HCT116 (cell line): ENCODE measurements around the gene IL17REL. TPM values are rescaled to one million over a fixed set of nuclear protein-coding genes. Genes with fewer than 3 reads are reported as not detected.

ENCODE experiments used
- ATAC-seq: fragments of 200-7000 bp; cut with Tn5 transposase; 2 replicates; pipeline ENCODE4 v1.9.1; 2020; ENCODE audit warnings: mild to moderate bottlenecking, moderate library complexity
- BruUV-seq: library from RNA; stranded (reverse); fragments of 400-500 nt; replicated peaks from 2 replicates; lab custom pipeline; 2021; lab: Mats Ljungman, UMichigan
- CTCF ChIA-PET: fragments of 300-600 bp; sonication (Branson Sonifier 250); formaldehyde crosslinking; loops from one replicate; lab custom pipeline; 2021; ENCODE audit warnings: antibody characterized with exemption; lab: Charles Lee
- POLR2A ChIA-PET: fragments of 300-600, 350-600 bp; sonication (Branson Sonifier 250); formaldehyde crosslinking; loops from one replicate; lab custom pipeline; 2021; ENCODE audit warnings: antibody characterized with exemption; lab: Charles Lee
- RAD21 ChIA-PET, 2 experiments: fragments of 300-600 bp; sonication (Branson Sonifier 250); formaldehyde crosslinking; loops; one replicate each; lab custom pipeline; 2023; ENCODE audit warnings: low total read pairs in 2 of 2; ENCODE audit not compliant: uncharacterized antibody in 2 of 2, unreplicated experiment in 2 of 2, low non-redundant PET in 1 of 2; lab: Charles Lee
- DNase-seq: peaks from one replicate; pipeline ENCODE4 v3.0.0-alpha.2; 2010; ENCODE audit warnings: low read depth, low spot score
- H2AFZ ChIP-seq: fragments of 200-600 bp; shearing (Covaris generic), sonication (generic); 2 replicates; pipeline ENCODE4 v1.6.1; 2017; ENCODE audit warnings: low read depth, mixed run types, mixed read lengths, antibody characterized with exemption, low read length; ENCODE audit not compliant: poor library complexity, severe bottlenecking
- H3K27ac ChIP-seq: 2 replicates; pipeline ENCODE4 v1.5.1; 2012; ENCODE audit warnings: low read depth, low read length
- H3K27me3 ChIP-seq: fragments of 200-600 bp; sonication (generic); 2 replicates; pipeline ENCODE4 v1.6.1; 2016; ENCODE audit warnings: mixed run types, low read length, mixed read lengths; ENCODE audit not compliant: insufficient read depth
- H3K36me3 ChIP-seq, 2 experiments: fragments of 200-500 bp in 1 of 2; fragments of 200-600 bp in 1 of 2; sonication (Bioruptor generic) in 1 of 2; sonication (generic) in 1 of 2; 2 replicates each; pipeline versions ENCODE4 v1.5.1 to v1.6.1; 2014 to 2016; ENCODE audit warnings: low read length in 2 of 2, inconsistent platforms in 1 of 2, mixed read lengths in 1 of 2, mixed run types in 1 of 2; ENCODE audit not compliant: insufficient read depth in 2 of 2, control insufficient read depth in 1 of 2
- H3K4me1 ChIP-seq, 2 experiments: fragments of 200-600 bp in 1 of 2; sonication (generic) in 1 of 2; 2 replicates each; pipeline versions ENCODE4 v1.5.1 to v1.6.1; 2012 to 2017; ENCODE audit warnings: low read length in 2 of 2, inconsistent platforms in 1 of 2, mild to moderate bottlenecking in 1 of 2, mixed read lengths in 1 of 2, mixed run types in 1 of 2, moderate library complexity in 1 of 2; ENCODE audit not compliant: insufficient read depth in 2 of 2, control insufficient read depth in 1 of 2
- H3K4me2 ChIP-seq: fragments of 200-600 bp; sonication (generic); 2 replicates; pipeline ENCODE4 v1.6.1; 2017; ENCODE audit warnings: mixed run types, low read length, mixed read lengths
- H3K4me3 ChIP-seq, 2 experiments: fragments of 200-600 bp in 1 of 2; sonication (generic) in 1 of 2; replicated peaks in 1 of 2; 2 replicates each; pipeline ENCODE4 v1.5.1; 2011 to 2016; ENCODE audit warnings: low read length in 2 of 2, control low read depth in 1 of 2, low read depth in 1 of 2, mild to moderate bottlenecking in 1 of 2, mixed read lengths in 1 of 2, mixed run types in 1 of 2
- H3K79me2 ChIP-seq: fragments of 200-600 bp; sonication (generic); 2 replicates; pipeline ENCODE4 v1.6.1; 2017; ENCODE audit warnings: mild to moderate bottlenecking, mixed run types, low read length, moderate library complexity, mixed read lengths; ENCODE audit not compliant: insufficient read depth
- H3K9ac ChIP-seq: fragments of 200-600 bp; sonication (generic); 2 replicates; pipeline ENCODE4 v1.6.1; 2016; ENCODE audit warnings: low read length, mixed read lengths
- H3K9me2 ChIP-seq: fragments of 200-600 bp; sonication (generic), shearing (Covaris generic); 2 replicates; pipeline ENCODE4 v1.6.1; 2017; ENCODE audit warnings: mixed run types, mild to moderate bottlenecking, moderate library complexity; ENCODE audit not compliant: insufficient read depth
- H3K9me3 ChIP-seq, 2 experiments: fragments of 200-500 bp in 1 of 2; fragments of 200-600 bp in 1 of 2; sonication (Bioruptor generic) in 1 of 2; sonication (generic) in 1 of 2; 2 replicates each; pipeline ENCODE4 v1.6.1; 2014 to 2017; ENCODE audit warnings: low read length in 2 of 2, mixed read lengths in 2 of 2, inconsistent platforms in 1 of 2, low read depth in 1 of 2, mild to moderate bottlenecking in 1 of 2, mixed run types in 1 of 2, moderate library complexity in 1 of 2; ENCODE audit not compliant: control insufficient read depth in 1 of 2, insufficient read depth in 1 of 2
- H4K20me1 ChIP-seq: fragments of 200-600 bp; sonication (generic), shearing (Covaris generic); 2 replicates; pipeline ENCODE4 v1.6.1; 2017; ENCODE audit warnings: mixed run types, mild to moderate bottlenecking, moderate library complexity; ENCODE audit not compliant: insufficient read depth
- CBX3 ChIP-seq: IDR thresholded peaks from 2 replicates; pipeline ENCODE4 v1.6.1; 2012; ENCODE audit warnings: low read depth
- EGR1 ChIP-seq: IDR thresholded peaks from 2 replicates; pipeline ENCODE4 v1.6.1; 2012; ENCODE audit warnings: low read depth
- ELF1 ChIP-seq: IDR thresholded peaks from 2 replicates; pipeline ENCODE4 v1.6.1; 2012; ENCODE audit warnings: low read depth, borderline replicate concordance
- EZH2 ChIP-seq: fragments of 200-600 bp; sonication (generic); IDR thresholded peaks from 2 replicates; pipeline ENCODE4 v1.6.1; 2017; ENCODE audit warnings: antibody characterized with exemption, mixed run types
- FOSL1 ChIP-seq: IDR thresholded peaks from 2 replicates; pipeline ENCODE4 v1.6.1; 2012; ENCODE audit warnings: low read depth
- JUND ChIP-seq: IDR thresholded peaks from 2 replicates; pipeline ENCODE4 v1.6.1; 2012
- POLR2A ChIP-seq: IDR thresholded peaks from 2 replicates; pipeline ENCODE4 v1.7.0; 2011; ENCODE audit warnings: borderline replicate concordance; ENCODE audit not compliant: insufficient read depth, insufficient read length; ENCODE audit errors: extremely low read depth
- RAD21 ChIP-seq: IDR thresholded peaks from 2 replicates; pipeline ENCODE4 v1.6.1; 2012; ENCODE audit warnings: low read depth, mild to moderate bottlenecking
- YY1 ChIP-seq: IDR thresholded peaks from 2 replicates; pipeline ENCODE4 v1.6.1; 2011; ENCODE audit warnings: low read length, low read depth, moderate library complexity, mild to moderate bottlenecking; ENCODE audit not compliant: insufficient replicate concordance; ENCODE audit errors: extremely low read depth
- ZFX ChIP-seq: fragments of 450-650 bp; IDR thresholded peaks from 2 replicates; pipeline ENCODE4 v1.6.1; 2017
- intact Hi-C: fragments of 100-400 bp; cut with micrococcal nuclease; formaldehyde crosslinking; loops from 2 replicates; pipeline ENCODE4 v1.10.0; 2022
- total RNA-seq: library from RNA; stranded (reverse); gene quantifications from one replicate; pipeline ENCODE4 v1.2.1, GENCODE V29; 2021; ENCODE audit not compliant: unreplicated experiment
- TF ChIP-seq, protein P1 (sequence below), 3 experiments: fragments of 200-600 bp in 1 of 3; sonication (generic) in 1 of 3; IDR thresholded peaks in 2 of 3; conservative IDR thresholded peaks in 1 of 3; 2 replicates each; pipeline ENCODE4 v1.5.1; 2012 to 2017; ENCODE audit warnings: low read depth in 2 of 3, low read length in 2 of 3, antibody characterized with exemption in 1 of 3, borderline replicate concordance in 1 of 3, control low read depth in 1 of 3, mild to moderate bottlenecking in 1 of 3, mixed read lengths in 1 of 3, mixed run types in 1 of 3, moderate library complexity in 1 of 3; ENCODE audit not compliant: insufficient read depth in 1 of 3
- TF ChIP-seq, protein P2 (sequence below): IDR thresholded peaks from 2 replicates; pipeline ENCODE4 v1.6.1; 2011; ENCODE audit warnings: mild to moderate bottlenecking, low read length, moderate library complexity; ENCODE audit not compliant: insufficient replicate concordance; ENCODE audit errors: extremely low read depth
- TF ChIP-seq, protein P3 (sequence below): IDR thresholded peaks from 2 replicates; pipeline ENCODE4 v1.6.1; 2012

Gene IL17REL
- total RNA-seq, 1 experiment from 2014 or later, result not detected

DNA sequence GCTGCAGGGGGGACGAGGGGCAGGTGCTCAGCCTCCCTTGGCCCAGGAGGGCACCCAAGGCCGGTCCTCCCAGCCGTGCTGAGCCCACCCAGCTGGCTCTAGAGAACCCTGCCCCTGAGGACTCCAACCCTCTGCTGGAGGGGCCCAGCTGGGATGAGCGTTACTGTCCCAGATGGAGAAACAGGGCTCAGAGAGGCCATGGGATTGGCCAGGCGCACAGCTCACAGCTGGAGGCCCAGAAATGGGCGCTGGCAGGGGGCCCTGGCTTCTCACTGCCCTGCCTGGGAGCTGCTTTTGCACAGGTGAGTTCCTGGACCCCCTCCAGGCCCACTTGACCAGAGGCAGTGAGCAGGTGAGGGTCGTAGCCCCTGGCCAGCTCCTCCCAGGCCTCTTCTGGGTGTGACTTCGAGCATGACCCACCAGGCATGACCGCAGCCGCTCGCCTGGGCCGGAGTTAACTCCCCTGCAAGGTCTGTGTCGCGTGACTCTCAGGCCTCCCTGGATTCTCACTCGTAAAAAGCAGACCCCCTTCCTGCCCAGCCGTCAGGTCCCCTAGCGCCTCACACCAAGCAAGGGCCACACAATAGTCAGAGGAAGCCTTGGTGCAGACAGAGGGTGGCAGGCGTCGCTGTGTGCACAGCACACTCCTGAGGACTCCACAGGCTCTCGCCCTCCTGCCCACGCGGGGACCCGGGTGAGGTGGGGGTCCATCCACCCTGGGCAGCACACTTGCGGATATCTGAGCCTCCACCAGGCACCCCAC is 19.7 kb upstream of the IL17REL start:
- no peak overlapping the region for H3K27ac ChIP-seq
- no peak overlapping the region for H2AFZ ChIP-seq
- H3K4me3 ChIP-seq, result no peak overlapping the region
- ChIA-PET POLR2A (no interaction called here), CTCF (interaction anchor here (1.3 kb wide), 1 partner anchor 101 kb away, joined by 7 read pairs; no protein-coding TSS in a partner anchor), RAD21 (interaction anchor here (0.6 to 3.2 kb wide), 3 partner anchors 96 to 102 kb away, joined by 3 to 36 read pairs (median 6); no protein-coding TSS in a partner anchor)
- no peaks in the 10 kb centered on the region for H3K9me3 ChIP-seq
- no peaks in the 10 kb centered on the region for H4K20me1 ChIP-seq
- no peaks in the 10 kb centered on the region for H3K36me3 ChIP-seq
- no peaks in the 10 kb centered on the region for H3K79me2 ChIP-seq
- H3K9me2 ChIP-seq, result no peaks in the 10 kb centered on the region
- intact Hi-C loops, result no loop called here
- no TSS peak for BruUV-seq
- no peak overlapping the region for H3K9ac ChIP-seq
- DNase-seq (no peak), ATAC-seq (no peak)
- TF ChIP-seq, protein P1, sequence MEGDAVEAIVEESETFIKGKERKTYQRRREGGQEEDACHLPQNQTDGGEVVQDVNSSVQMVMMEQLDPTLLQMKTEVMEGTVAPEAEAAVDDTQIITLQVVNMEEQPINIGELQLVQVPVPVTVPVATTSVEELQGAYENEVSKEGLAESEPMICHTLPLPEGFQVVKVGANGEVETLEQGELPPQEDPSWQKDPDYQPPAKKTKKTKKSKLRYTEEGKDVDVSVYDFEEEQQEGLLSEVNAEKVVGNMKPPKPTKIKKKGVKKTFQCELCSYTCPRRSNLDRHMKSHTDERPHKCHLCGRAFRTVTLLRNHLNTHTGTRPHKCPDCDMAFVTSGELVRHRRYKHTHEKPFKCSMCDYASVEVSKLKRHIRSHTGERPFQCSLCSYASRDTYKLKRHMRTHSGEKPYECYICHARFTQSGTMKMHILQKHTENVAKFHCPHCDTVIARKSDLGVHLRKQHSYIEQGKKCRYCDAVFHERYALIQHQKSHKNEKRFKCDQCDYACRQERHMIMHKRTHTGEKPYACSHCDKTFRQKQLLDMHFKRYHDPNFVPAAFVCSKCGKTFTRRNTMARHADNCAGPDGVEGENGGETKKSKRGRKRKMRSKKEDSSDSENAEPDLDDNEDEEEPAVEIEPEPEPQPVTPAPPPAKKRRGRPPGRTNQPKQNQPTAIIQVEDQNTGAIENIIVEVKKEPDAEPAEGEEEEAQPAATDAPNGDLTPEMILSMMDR (IDR thresholded peaks at IDR 0.05 in 2 of 3, conservative IDR thresholded peaks at IDR 0.05 in 1 of 3; ENCODE audit: borderline replicate concordance in 1 of 3, insufficient read depth in 1 of 3, low read depth in 2 of 3, low read length in 2 of 3), result no peak
- TF ChIP-seq JUND (no peak), FOSL1 (no peak), CBX3 (no peak), EZH2 (no peak), YY1 (no peak), ELF1 (no peak), POLR2A (no peak), RAD21 (no peak), EGR1 (no peak), ZFX (no peak)
- TF ChIP-seq, protein P2, sequence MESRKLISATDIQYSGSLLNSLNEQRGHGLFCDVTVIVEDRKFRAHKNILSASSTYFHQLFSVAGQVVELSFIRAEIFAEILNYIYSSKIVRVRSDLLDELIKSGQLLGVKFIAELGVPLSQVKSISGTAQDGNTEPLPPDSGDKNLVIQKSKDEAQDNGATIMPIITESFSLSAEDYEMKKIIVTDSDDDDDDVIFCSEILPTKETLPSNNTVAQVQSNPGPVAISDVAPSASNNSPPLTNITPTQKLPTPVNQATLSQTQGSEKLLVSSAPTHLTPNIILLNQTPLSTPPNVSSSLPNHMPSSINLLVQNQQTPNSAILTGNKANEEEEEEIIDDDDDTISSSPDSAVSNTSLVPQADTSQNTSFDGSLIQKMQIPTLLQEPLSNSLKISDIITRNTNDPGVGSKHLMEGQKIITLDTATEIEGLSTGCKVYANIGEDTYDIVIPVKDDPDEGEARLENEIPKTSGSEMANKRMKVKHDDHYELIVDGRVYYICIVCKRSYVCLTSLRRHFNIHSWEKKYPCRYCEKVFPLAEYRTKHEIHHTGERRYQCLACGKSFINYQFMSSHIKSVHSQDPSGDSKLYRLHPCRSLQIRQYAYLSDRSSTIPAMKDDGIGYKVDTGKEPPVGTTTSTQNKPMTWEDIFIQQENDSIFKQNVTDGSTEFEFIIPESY, result no peak
- TF ChIP-seq, protein P3, sequence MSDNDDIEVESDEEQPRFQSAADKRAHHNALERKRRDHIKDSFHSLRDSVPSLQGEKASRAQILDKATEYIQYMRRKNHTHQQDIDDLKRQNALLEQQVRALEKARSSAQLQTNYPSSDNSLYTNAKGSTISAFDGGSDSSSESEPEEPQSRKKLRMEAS, result no peak
- peaks cover 4 to 13% of the 10 kb centered on the region in 2 experiments; a peak in 2 of 4 replicates for H3K4me1 ChIP-seq
- H3K27me3 ChIP-seq, result no peaks in the 10 kb centered on the region
- H3K4me2 ChIP-seq, result no peak overlapping the region
